Measurements from ENCODE around the gene RALGPS1.

RALGPS1 gene

DNA sequence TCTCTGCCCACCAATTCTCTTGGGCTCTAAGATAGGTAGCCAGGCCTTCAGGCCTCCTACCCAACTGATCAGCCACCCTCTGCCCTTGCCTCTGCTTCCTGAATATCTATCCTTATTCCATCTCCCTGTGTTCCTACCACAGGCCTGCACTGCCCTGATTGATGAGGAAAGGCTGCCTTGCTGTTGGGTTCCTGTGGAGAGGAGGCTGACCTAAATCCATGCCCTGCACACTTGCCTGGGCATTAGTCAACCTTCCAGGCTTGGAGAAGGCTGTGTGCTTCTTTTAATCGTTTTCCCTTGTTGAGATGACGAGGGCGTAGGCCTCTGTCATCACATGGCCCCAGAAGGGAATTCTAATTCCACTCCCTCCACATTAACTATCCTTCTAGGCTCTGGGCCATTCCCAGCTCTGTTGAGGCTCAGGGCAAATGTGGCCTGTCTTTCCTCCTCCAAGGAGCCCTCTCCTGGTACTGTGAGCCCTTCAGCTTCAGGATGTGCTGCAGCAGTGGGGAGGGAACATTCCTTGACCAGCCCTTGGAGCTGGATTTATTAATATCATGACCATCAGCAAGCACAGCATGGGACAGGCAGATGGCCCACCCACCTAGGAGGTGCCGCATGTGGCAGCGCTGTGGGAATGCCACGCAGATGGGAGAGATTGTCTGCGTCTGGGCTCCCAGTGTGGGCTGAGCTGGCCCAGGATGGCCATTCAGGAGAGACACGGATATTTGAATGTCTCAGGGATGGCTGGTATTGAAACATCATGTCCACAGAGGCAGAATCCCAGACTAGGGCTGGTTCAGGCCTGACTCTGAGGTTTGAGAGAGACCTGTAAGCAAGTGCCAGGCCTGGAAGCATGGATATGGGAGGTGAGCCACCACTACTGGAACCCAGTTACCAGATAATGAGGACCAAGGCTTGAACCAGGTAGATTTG lies 166.9 kb downstream of the RALGPS1 start:
- no peak for DNase-seq

DNA sequence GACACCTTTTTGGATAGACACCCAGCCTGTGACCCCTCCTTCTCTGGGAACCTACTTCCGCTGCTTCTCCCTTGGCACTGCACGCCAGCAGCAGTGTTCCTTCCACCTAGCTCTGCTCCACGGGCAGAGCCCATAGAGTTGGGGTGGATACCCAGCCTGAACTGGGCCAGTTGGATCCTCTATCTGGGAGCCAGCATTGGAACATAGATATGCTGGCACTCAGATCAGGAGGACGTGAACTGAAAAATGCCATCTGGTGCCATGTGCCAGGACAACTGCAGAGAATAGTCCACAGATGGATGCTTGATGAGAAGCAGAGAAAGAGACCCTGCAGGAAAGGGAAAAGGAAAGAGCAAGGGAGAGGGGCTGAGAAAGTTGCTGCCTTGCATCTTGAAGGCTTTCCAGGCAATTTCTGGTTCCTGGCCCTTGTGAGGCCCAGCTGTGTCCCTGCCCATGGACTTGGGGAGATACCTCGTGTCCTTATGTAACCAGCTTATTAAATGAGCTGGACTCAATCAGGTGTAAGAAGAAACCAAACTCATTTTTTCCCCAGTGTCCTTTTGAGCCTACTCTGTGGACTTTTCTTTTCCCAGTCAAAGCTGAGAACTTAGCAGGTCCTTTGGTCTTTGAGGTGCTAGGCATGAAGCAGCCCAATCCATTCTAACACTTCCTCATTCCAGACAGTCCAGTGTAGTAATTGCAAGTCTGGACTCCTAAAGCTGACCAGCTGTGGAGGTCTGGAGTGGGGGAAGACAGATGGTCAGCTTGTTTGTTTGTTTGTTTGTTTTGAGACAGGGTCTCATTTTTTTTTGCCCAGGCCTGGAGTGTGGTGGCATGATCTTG lies 168.8 kb downstream of the RALGPS1 start:
- no peak for DNase-seq

DNA sequence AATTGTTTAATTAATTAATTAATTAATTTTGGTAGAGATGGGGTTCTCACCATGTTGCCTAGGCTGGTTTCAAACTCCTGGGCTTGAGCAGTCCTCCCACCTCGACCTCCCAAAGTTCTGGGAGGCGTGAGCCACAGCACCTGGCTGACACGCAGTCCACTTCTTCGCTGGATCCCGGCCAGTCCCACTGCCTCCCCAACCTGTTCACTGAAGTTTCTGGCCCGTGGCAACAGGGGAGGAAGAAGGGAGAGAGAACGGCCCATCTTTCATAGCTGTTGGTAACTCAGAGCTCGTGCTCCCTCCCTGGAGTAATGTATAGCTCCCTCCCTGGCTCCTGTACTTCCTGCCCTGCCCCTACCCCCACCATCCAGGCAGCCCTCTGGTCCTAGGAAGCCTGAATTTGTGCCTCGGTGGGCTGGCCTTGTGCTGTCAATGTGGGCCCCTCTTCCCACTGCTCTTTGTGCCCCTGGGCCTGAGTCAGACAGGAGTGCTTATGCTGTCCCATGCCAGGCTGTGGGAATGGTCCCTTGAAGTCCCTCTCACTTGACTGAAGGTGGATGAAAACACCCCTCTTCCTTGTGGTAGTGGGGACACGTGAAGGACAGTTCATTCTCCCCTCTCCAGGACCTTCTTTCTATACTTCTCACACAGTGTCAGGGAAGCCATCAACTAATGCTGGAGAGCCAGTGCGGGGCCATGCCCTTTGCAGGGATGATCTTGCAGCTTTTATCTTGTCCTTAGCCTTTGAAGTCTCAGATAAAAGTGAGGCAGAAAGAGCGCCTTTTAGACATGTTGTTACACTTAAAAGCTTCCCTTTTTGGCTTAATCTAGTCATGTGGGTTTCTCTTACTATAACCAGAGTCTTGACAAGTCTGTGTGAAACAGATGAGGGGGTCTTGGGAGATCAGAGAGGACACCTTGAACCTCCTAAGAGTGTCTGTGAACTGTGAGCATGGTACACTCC lies 169.8 kb downstream of the RALGPS1 start:
- no peak for DNase-seq

DNA sequence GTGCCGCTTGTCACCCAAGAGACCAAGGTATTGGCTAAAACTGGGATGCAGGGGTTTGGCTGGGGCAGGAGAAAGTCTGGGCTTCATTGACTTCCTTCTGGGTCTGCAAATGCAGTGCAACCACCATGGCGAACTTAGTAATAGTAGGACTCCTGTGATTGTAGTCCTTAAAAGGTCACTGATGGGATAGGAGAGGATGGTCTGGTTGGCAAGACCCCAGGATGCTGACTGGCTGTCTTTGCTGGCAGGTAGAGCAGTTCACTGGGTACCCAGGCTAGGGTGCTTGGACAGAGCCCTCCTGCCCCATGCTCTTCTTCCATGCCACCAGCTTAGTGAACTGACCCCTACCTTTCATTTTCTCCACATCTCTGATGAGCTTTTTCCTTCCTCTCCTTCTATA lies 170.6 kb downstream of the RALGPS1 start:
- no peak for DNase-seq

DNA sequence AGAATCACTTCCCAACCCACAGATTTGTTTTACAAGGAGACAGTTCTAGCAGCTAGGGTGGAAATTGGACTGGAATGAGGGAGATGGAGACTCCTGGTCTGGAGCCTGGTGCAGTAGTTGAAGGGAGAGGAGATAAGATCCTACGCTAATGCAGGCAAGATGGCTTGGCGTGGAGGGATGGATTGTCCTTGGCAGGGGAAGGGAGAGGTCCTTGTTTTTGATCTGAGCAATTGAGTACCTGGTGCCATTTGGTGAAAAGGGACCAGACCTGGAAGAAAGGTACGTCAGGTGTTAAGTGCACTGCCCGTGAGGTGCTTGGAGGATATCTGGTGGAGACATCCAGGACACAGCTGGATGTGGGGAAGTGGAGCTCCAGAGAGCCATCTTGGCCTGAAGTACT lies 172.2 kb downstream of the RALGPS1 start:
- DNase-seq = no peak

DNA sequence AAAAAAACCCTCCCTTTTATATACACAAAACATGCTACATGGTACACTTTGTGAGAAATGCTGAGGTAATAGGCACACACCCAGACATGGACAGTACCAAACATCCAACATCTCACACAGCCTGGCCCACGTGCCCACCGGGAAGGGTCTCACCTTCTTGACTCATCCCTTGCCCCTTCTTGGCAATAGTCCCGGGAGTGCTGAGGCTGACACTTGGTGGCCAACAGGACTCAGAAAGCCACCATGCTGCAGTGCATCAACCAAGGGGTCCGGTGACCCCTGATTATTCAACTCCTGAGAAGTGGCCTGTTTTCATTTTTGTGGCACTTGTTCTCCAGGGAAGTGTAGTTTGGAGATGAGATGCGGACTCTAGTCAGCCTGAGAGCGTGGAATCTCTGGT lies 172.8 kb downstream of the RALGPS1 start:
- no peak for DNase-seq

DNA sequence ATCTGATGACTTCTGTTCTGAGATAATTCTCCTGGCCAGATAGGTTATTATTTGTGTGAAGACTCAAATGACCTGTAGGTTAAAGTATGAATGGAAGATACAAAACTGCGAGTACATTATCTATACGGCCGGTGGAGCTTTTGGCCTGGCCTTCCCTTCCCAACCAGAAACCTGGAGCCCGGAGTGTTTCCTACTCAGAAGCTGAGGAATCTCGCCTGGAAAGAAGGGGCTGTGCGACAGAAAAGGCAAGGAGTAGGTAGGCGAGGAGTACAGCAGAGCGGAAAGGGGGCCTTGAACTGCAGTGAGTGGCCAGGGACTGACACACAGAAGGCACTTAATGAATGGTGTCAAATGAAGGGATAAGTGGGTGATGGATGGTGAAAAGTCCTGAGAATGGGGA lies 173.3 kb downstream of the RALGPS1 start:
- no peak for DNase-seq

DNA sequence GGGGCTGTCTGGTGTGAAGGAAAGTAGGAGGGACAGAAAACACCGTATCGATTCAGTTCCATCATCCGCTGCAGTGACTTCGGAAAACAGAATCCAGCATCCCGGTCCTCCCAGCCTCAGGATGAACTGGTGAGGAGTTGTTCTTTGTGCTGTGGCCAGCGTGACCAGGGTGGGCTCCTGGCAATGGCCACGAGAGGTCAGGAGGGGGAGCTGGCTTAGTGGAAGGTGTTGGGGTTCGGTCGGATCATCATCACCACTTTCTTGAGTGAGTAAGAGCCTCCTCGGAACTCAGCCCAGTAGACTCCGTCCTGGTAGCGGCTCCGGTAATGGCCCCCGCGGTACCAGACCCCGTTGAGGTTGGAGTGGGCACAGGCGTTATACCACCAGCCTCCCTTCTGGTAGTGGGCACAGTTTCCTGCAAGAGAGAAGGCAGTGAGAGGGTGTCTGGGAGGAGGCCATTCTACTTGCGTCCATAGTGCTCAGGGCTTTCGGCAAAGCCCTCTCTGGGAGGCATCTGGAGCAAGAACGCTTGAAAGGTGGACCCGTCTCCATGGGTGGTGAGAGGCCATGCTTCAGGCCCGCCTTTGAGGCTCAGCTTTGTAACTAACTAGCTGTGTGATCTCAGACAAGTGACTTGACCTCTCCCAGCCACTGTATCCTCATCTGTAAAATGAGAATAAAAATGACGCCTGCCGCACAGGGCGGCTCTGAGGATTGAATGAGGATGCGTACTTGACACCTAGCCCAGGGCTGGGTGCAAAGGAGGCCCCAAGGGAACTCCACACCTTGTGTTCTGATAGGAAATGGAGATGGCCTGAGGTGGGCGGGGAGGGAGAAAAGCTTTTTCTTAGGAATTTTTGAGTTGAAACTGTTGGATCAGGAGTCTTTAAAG lies 174.4 kb downstream of the RALGPS1 start:
- no peak for DNase-seq

DNA sequence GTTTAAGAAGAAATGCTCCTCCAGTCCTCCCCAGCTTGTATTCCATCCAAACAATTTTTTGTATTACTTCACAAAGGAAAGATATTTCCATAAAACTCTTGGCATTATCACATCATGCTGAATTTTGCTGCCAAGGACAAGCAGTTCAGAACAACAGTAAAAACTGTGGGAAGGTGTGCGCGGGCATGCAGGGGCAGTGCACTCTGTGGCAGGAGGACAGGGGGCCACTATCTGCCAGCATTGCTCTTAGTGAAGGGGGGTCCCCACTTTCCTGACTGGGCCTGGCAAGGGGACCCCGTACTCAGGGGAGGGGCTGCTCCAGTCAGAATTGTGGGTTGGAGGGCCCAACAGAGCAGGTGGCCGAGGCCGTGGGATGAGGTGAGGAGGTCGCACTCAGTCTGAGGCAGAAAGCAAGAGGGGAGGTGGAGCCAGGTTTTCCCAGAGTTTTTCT lies 175.1 kb downstream of the RALGPS1 start:
- no peak for DNase-seq

DNA sequence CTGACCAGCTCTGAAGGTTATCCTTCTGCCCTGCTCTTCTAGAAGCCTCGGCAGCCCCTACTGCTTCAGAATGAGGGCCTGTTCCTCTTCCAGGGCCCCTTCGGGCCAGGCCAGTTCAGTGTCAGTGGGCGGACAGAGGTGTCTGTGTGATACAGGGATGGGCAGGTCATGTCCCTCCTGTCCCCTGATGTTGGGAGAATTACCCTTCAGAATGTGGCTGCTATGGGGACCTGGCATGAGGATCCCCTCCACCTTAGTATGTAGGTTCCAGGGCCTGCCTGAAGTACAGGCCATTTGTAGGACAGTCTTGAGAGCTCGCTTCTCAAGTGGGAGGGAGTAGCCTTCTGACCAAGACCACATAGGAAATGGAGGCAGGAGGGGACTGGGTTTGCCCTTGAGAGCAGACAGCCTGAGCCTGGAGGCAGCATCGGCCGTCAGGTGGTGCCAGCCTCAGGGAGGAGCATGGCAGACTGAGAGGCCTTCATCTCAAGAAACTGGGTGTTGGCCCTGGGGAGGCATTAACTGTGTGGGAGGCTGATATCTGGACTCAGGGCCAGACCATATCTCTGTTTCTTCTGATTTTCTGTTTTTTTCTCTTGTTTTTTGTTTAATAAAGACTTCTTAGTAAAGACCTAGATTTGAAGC lies 175.9 kb downstream of the RALGPS1 start:
- DNase-seq = no peak

DNA sequence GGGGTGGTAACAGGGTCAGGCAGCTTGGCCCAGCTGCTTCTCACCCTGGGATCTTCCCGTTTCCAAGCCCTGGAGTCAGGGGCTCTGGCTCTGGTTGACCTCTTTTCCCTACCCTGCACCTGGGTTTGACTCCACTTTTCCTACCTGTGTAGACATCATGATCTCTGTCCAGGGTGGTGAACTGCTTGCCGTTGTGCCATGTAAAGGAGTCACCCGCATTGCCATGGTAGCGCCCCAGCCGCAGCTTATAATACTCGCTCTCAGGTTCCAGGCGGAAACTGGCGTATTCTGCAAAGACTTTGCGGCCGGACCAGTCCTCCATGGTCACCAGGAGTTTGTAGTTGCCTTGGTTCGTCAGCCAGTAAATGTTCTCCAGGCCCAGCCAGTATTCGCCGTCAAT lies 176.9 kb downstream of the RALGPS1 start:
- no peak for DNase-seq

DNA sequence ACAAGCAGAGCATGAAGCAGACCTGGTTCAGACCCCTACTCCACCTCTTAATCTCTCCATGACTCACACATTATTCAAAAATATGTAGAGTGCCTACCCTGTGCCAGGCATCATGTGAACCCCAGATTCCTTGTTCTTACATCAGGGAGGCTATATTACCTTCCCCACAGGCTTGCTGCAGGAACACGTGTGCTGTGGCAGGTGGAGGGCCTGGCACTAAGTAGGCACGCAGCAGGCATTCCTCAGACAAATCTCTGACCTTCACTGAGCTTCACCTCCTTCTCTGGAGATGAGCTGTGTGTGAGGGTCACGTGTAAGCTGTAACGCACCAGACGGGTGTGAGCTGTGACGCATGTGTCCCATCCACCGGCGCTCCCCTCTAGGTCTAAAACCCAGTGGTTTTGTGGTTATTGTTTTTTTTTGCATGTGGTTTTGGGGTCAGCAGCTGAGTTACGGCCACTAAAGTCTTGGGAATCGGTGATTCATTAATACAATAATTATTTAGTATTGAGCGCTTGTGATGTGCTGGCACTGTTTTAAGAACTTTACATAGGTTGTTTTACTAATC lies 177.5 kb downstream of the RALGPS1 start:
- DNase-seq = no peak

DNA sequence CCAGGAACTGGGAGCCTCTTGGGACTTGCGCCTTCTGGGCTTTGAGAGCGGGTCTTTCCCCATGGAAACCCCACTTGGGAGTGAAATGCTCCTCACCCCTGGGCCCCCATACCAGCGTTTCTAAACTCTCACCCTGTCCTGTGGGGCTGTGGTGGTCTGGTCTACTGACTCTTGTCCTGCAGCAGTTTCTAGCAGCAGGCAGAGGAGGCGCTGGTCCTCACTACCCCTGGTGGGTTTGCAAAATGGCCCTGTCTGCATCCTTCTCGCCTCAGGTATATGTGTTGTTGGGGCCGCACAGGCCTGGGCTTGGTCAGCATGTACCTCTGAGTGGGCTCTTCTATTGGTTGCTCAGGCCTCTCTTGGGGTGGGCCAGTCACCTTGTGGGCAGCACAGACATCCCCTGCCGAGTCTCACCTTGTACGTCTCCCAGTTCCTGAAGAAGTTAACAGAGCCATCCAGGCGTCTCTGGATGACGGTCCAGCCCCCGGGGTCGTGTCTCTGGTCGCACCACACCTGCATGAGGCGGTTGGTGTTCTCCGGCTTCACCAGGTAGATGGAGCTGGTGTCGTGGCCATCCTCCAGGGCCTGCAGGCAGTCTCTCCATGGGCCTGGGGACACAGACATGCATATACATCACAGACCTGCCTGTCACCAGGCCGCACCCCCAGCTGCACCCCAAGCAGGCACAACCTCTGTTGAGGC lies 178.9 kb downstream of the RALGPS1 start:
- no peak for DNase-seq

DNA sequence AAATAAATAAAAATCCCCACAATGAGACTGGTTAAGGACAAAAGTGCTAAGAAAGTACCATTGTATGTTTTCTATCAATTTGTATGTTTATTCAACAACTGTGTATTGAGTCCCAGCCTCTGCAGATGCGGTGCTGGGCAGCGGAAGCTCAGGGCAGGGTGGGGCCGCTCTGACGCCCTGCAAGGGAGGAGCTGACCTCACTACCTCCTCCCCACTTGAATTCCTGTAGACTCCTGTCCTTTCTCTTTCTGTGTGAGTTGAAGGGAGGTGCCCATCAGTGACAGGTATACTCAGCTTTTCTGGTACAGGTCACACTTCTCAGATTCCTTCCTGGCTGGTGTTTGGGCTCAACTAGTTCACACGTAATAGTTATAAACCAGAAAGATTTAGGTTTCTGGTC lies 180.8 kb downstream of the RALGPS1 start:
- no peak for DNase-seq

DNA sequence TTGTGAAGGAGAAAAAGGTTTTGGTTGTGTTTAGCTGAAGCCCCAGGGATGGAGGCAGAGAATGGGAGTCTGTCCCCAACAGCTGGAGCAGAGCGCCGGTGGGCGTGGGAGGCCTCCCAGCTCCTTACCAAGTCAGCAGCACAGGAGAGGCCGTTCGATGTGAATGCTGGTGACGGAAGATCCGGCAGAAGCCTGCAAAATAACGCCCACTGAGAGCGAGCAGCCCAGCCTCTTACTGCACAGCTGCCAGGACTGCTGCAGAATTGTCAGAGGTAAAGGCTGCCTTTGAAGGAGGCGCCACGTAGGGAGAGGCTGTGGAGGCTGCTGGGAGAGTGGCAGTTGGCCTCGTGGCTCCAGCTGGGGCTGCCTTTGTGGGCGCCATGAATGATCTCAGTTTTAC lies 181.6 kb downstream of the RALGPS1 start:
- no peak for DNase-seq

DNA sequence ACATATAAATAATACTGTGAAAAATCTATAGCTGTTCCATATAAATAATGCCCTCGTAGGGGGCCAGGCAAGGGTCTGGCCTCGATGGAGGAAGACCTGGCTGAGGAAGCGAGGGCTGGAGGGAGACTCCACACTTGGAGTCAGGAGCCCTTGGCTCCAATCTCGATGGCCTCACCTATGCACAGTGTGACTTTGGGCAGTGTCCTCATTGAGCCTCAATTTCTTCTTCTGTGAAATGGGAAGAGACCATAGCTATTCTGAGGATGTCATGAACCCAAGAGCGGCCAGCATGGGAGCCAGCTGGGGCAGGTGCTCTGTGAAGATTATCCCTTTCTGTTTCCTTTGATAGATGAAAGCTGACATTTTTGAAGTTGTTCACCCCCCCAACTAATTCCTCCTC lies 183.1 kb downstream of the RALGPS1 start:
- DNase-seq = no peak

DNA sequence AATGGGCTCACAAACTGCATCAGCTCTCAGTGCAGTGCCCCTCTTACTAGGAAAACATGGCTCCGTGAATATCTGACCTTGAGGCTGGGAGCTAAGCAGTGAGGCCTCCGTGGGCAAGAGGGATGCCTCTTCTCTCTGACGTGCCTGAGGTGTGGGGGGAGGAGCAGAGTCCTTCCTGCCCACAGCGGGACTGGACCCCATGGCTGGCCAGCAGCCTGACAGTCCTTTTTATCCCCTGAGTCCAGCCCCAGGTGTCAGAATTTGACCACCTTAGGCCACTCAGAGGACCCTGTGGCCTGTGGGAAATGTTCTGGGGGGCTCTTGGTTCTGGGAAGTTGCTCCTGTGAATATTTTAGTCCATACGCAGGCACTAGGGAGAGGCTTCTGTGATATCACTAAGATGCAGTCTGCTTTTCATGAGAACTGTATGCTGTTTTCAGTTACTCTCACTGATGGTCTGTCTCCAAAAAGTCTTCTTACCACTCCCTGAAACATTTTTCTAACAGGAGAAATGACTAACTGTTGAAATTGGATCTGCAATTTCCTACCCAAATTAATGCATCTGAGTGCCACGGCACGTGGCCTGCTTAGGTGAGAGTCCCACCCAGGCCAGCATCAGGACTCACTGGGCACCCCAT lies 184.5 kb downstream of the RALGPS1 start:
- no peak for DNase-seq

DNA sequence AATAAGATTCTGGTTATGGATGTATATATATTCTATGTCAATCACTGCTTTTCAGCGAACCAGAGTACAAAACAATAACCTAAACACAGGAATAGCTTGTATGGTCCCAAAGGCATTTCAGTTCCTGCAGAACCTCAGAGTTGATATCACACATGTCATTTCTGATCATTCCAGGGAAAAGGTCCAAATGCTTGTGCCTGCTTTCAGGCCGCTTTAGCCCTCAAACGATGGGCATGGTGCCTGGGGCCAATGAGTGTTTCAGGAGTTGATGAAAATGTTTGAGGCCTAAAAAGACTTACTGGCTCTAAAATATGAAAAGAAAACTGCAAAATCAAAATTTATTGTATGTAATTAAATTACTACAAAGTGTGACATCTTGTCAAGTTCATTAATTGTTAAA lies 185.1 kb downstream of the RALGPS1 start:
- DNase-seq = no peak

DNA sequence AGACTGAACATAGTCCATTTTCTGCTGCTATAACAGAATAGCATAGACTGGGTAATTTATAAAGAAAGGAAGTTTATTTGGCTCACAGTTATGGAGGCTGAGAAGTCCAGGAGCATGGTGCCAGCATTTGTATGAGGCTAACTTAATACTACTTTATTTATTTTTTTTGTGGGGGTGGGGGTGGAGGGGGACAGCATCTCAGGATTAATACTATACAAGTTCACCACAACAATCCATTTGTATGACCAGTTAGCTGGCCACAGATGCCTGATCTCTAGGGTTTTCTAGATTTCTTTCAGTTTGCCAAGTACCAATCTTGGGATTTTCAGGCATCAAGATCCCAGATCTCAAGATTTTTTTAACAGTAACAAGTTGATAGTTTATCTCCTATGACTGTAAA lies 187.6 kb downstream of the RALGPS1 start:
- DNase-seq = no peak

DNA sequence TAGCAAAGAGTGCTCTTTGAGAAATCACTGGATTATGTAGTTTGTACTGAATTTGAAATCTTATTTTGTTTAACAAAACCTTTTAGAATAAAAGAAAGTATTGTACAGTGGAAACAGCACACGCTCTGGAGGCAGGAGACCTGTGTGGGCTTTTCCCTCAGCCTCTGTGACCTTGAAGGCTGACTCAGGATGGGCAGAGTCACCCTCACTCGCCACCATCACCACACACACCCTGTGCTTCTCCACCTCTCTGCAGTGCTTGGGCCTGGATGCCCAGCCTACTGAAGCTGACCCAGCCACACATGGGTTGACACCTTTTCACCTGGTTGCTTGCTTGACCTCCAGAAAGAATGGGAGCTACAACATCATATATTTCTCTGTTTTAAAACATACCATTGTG lies 188.2 kb downstream of the RALGPS1 start:
- no peak for DNase-seq

Measured in NCI-H446 treated with DMSO at 0.1 percent for 48 hours (cell line).